Measurements from ENCODE around the gene ADAMTS17. TPM values are rescaled to one million over a fixed set of nuclear protein-coding genes. Genes with fewer than 3 reads are reported as not detected.

ADAMTS17 gene
- total RNA-seq, 2 experiments from 2014 or later = 0.81 to 1.0 TPM

- Mint-ChIP-seq H3K27ac (no peak overlapping the region), H3K4me1 (ENCODE audit: low read depth) (no peaks in the 10 kb centered on the region), H3K9me3 (peaks cover 4% of the 10 kb centered on the region), H3K4me3 (no peak overlapping the region), H3K27me3 (ENCODE audit: low read depth) (no peaks in the 10 kb centered on the region), H3K36me3 (ENCODE audit: low read depth) (peaks cover 22% of the 10 kb centered on the region)
- CTCF ChIA-PET = no interaction called here
- intact Hi-C loops (cut with micrococcal nuclease) = no loop called here
- DNase-seq = no peak
These were observed 298.1 kb downstream of the ADAMTS17 start for GRCh38 chr15:100043692-100044091.

- CTCF ChIA-PET = no interaction called here
- H3K27ac Mint-ChIP-seq = no peak overlapping the region
- DNase-seq = no peak
- H3K36me3 Mint-ChIP-seq (ENCODE audit: low read depth) = peaks cover 20% of the 10 kb centered on the region
- intact Hi-C loops (cut with micrococcal nuclease) = no loop called here
- no peak overlapping the region for H3K4me3 Mint-ChIP-seq
- H3K4me1 Mint-ChIP-seq (ENCODE audit: low read depth) = no peaks in the 10 kb centered on the region
- no peaks in the 10 kb centered on the region for H3K27me3 Mint-ChIP-seq (ENCODE audit: low read depth)
- peaks cover 4% of the 10 kb centered on the region for H3K9me3 Mint-ChIP-seq
These were observed 298.6 kb downstream of the ADAMTS17 start for GRCh38 chr15:100043068-100043641.

GRCh38 chr15:100042558-100042957, 299.2 kb downstream of the ADAMTS17 start:
- H3K9me3 Mint-ChIP-seq = peaks cover 4% of the 10 kb centered on the region
- DNase-seq = no peak
- no peak overlapping the region for H3K4me3 Mint-ChIP-seq
- H3K27ac Mint-ChIP-seq = no peak overlapping the region
- CTCF ChIA-PET = no interaction called here
- no peaks in the 10 kb centered on the region for H3K27me3 Mint-ChIP-seq (ENCODE audit: low read depth)
- H3K4me1 Mint-ChIP-seq (ENCODE audit: low read depth) = no peaks in the 10 kb centered on the region
- intact Hi-C loops (cut with micrococcal nuclease) = no loop called here
- H3K36me3 Mint-ChIP-seq (ENCODE audit: low read depth) = peaks cover 14% of the 10 kb centered on the region

GRCh38 chr15:100041127-100041828, 300.5 kb downstream of the ADAMTS17 start:
- no peak for DNase-seq
- no peak overlapping the region for H3K4me3 Mint-ChIP-seq
- H3K9me3 Mint-ChIP-seq = no peaks in the 10 kb centered on the region
- H3K4me1 Mint-ChIP-seq (ENCODE audit: low read depth) = no peaks in the 10 kb centered on the region
- CTCF ChIA-PET = no interaction called here
- H3K36me3 Mint-ChIP-seq (ENCODE audit: low read depth) = peaks cover 7% of the 10 kb centered on the region
- intact Hi-C loops (cut with micrococcal nuclease) = no loop called here
- no peaks in the 10 kb centered on the region for H3K27me3 Mint-ChIP-seq (ENCODE audit: low read depth)
- no peak overlapping the region for H3K27ac Mint-ChIP-seq

DNA sequence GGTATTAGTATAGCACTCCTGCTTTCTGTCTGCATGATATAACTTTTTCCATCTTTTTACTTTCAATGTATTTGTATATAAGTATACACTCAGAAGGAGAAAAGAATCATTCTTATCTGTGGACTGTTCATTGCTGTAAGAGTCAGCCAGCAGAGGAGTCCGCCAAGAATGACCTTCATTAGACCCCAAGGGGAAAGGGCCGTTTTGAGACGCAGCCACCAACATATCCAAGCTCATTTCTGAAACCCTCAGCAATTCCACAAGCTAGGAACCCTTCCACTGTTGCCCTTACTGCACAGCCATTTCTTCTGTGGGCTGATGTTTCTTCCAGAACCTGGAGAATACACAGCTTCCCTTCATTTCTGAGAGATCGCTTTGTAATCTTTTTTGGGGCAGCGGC, 301.8 kb downstream of the ADAMTS17 start:
- Mint-ChIP-seq H3K4me1 (ENCODE audit: low read depth) (no peaks in the 10 kb centered on the region), H3K9me3 (no peaks in the 10 kb centered on the region), H3K4me3 (no peak overlapping the region), H3K36me3 (ENCODE audit: low read depth) (peaks cover 7% of the 10 kb centered on the region), H3K27ac (no peak overlapping the region), H3K27me3 (ENCODE audit: low read depth) (no peaks in the 10 kb centered on the region)
- intact Hi-C loops (cut with micrococcal nuclease) = no loop called here
- CTCF ChIA-PET = interaction anchor here (0.8 kb wide), 1 partner anchor 435 kb away, joined by 5 read pairs; no protein-coding TSS in a partner anchor
- DNase-seq = no peak

DNA sequence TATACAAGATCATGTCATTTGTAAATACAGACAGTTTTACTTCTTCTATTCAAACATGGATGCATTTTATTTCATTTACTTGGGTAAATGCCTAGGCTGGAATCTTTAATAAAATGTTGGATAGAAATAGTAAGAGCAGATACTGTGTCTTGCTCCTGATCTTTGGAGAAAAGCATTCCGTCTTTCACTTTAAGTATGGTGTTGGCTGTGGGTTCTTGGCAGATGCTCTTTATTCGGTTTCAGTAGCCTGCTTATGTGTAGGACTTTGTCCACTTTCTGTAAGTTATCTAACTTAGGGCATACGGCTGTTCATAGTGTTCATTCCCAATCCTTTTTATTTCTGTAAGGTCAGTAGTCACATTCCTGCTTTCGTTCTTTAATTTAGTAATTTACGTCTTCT, 303.0 kb downstream of the ADAMTS17 start:
- H3K9me3 Mint-ChIP-seq = no peaks in the 10 kb centered on the region
- intact Hi-C loops (cut with micrococcal nuclease) = no loop called here
- H3K36me3 Mint-ChIP-seq (ENCODE audit: low read depth) = peaks cover 4% of the 10 kb centered on the region
- H3K27me3 Mint-ChIP-seq (ENCODE audit: low read depth) = no peaks in the 10 kb centered on the region
- CTCF ChIA-PET = no interaction called here
- H3K27ac Mint-ChIP-seq = no peak overlapping the region
- no peak for DNase-seq
- no peaks in the 10 kb centered on the region for H3K4me1 Mint-ChIP-seq (ENCODE audit: low read depth)
- H3K4me3 Mint-ChIP-seq = no peak overlapping the region

- Mint-ChIP-seq H3K9me3 (no peaks in the 10 kb centered on the region), H3K36me3 (ENCODE audit: low read depth) (peaks cover 1% of the 10 kb centered on the region), H3K27ac (no peak overlapping the region), H3K4me3 (no peak overlapping the region), H3K4me1 (ENCODE audit: low read depth) (no peaks in the 10 kb centered on the region), H3K27me3 (ENCODE audit: low read depth) (no peaks in the 10 kb centered on the region)
- intact Hi-C loops (cut with micrococcal nuclease) = no loop called here
- no peak for DNase-seq
- CTCF ChIA-PET = no interaction called here
These were observed 303.9 kb downstream of the ADAMTS17 start for GRCh38 chr15:100037901-100038300.

DNA sequence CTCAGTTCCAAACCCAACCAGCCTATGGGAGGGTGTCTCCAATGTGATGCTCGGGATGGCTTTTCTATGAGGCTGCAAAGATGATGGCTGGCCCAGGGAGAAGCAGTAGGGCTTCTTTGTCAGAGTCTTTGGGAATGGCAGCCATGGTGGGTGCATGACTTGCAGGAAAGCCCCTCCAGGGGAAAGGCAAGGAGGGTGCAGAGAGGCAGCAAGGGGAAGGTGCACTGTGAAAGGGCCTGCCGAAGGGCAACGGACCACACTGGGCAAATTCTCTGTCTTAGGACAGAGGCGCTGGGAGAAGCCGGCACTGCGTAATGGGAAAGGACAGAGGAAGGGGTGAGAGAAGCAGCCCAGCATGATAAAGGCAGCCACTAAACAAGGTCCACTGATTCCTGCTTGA, 305.8 kb downstream of the ADAMTS17 start:
- no peaks in the 10 kb centered on the region for H3K27me3 Mint-ChIP-seq (ENCODE audit: low read depth)
- peaks cover 2% of the 10 kb centered on the region for H3K36me3 Mint-ChIP-seq (ENCODE audit: low read depth)
- CTCF ChIA-PET = no interaction called here
- no peaks in the 10 kb centered on the region for H3K4me1 Mint-ChIP-seq (ENCODE audit: low read depth)
- H3K27ac Mint-ChIP-seq = no peak overlapping the region
- H3K4me3 Mint-ChIP-seq = no peak overlapping the region
- H3K9me3 Mint-ChIP-seq = no peaks in the 10 kb centered on the region
- DNase-seq = no peak
- intact Hi-C loops (cut with micrococcal nuclease) = no loop called here

DNA sequence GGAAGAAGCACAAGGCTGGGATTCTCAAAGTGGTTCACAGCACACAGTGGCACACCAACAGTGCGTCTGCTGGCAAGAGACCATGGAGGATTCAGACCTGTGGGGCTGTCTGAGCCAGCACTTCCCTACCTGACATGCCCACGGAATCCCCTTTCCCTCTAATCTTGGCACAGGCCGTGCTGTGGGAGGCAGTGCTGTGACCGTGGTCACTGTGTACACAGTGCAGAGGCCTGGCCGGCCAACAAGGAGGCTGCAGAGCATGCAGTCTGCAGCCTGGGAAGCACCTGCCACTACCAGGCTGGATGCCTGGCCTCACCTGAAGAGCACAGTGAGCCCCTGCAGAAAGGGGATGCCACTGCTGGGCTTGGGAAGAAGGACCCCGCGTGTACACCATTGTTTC, 307.6 kb downstream of the ADAMTS17 start:
- Mint-ChIP-seq H3K36me3 (ENCODE audit: low read depth) (peaks cover 9% of the 10 kb centered on the region), H3K4me3 (no peak overlapping the region), H3K9me3 (peaks cover under 1% of the 10 kb centered on the region), H3K4me1 (ENCODE audit: low read depth) (no peaks in the 10 kb centered on the region), H3K27me3 (ENCODE audit: low read depth) (no peaks in the 10 kb centered on the region), H3K27ac (no peak overlapping the region)
- intact Hi-C loops (cut with micrococcal nuclease) = no loop called here
- no peak for DNase-seq
- CTCF ChIA-PET = interaction anchor here (0.6 kb wide), 1 partner anchor 11 kb away, joined by 4 read pairs; no protein-coding TSS in a partner anchor

DNA sequence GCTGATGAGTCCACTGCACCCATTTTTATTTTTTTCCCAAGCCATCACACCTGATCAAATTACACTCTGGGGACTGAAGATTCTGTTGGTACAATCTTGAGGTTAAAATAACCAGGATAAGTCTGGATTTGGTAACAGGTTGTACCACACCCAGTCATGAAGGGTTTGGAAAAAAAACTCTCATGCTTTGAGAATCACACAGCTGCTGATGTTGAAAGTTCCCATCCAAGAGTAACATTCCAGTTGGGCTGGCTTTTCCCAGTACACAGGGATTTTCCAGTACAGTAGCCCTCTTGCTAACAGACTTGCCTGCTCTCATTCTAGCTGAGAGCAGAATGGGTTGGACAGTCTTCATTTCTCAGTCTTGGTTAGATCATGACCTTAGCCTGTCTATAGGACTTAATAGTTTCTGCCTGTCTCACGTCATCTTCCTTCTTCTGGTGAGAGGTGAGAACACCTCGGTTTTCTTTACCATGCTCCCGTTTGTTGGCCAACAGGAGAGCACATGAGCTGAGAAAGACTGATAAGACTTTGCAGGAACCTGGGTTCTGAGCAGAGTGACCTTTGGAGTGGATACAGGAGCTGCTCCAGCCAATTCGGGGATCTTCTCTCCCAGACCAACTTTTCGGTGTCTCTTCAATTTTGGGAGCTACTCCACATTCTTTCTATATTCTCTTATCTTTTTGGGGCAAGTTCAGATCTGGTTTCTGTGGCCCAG, 308.5 kb downstream of the ADAMTS17 start:
- H3K4me1 Mint-ChIP-seq (ENCODE audit: low read depth) = no peaks in the 10 kb centered on the region
- H3K4me3 Mint-ChIP-seq = no peak overlapping the region
- no peaks in the 10 kb centered on the region for H3K27me3 Mint-ChIP-seq (ENCODE audit: low read depth)
- H3K36me3 Mint-ChIP-seq (ENCODE audit: low read depth) = peaks cover 16% of the 10 kb centered on the region
- H3K27ac Mint-ChIP-seq = no peak overlapping the region
- H3K9me3 Mint-ChIP-seq = peaks cover 9% of the 10 kb centered on the region
- DNase-seq = no peak
- intact Hi-C loops (cut with micrococcal nuclease) = no loop called here
- CTCF ChIA-PET = no interaction called here

DNA sequence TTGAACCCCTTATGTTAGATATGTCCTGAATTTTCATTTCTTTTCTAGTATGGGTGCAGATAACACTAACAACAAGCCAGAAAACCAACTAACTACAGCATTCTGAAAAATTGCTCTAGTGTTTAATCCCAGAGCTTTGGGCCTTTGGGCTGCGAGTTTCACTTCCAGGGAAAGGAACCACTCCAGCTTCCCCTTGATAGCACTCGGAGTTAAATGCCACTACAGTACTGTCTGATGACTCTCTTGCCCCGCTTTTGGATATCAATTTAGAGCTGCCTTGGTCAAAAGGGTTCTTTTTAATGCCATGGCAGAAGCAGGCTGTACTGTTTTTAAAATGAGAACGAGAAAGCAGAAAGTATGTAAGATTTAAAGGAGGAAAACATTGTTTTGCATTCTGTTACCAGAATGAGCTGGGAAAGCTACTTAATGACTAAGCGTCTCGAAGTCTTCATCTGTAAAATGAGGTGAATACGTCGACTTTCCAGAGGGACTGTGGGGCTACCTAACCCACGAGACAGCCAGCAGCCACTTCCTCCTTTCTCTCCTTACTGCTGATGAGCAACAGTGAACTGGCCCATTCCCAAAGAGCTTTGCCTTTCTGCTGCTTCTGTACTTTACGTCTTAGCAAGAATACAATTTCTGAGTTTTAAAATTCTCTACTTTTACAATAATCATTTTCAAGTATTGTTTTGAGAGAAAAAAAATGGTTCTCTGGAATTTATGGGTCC, 309.3 kb downstream of the ADAMTS17 start:
- H3K27ac Mint-ChIP-seq = no peak overlapping the region
- CTCF ChIA-PET = no interaction called here
- no peaks in the 10 kb centered on the region for H3K27me3 Mint-ChIP-seq (ENCODE audit: low read depth)
- no peak for DNase-seq
- H3K36me3 Mint-ChIP-seq (ENCODE audit: low read depth) = peaks cover 23% of the 10 kb centered on the region
- intact Hi-C loops (cut with micrococcal nuclease) = no loop called here
- H3K9me3 Mint-ChIP-seq = peaks cover 16% of the 10 kb centered on the region
- no peaks in the 10 kb centered on the region for H3K4me1 Mint-ChIP-seq (ENCODE audit: low read depth)
- H3K4me3 Mint-ChIP-seq = no peak overlapping the region

DNA sequence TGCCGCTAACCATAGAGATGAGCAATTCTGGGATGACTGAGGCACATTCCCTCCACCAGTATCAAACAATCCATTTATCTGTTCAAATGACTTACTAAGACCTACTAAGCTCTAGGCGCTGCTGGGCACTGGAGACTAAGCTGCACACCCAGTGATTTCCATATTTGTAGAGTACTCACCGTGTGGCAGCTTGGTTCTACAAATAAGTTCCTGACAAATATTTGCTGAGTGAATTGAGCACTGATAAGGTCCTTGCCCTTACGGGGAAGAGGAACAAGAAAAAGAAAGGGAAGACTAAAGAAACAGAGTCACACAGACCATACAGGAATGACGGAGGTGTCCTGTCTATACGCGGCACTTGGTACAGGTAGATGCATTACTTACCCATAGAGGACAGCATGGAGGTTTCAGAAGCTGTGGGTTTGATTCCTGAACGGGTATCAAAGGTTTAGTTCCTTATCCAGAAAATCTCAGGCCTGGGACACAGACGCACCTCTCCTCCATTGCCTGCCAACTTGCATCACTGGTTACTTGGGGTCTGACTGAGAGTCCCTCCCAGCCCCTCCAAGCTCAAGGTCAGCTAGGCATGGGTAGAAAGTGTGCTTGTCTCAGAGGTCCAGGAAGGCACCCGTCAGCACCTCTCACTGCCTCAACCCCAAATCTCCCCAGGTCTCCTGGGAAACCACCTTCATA, 310.0 kb downstream of the ADAMTS17 start:
- Mint-ChIP-seq H3K9me3 (peaks cover 22% of the 10 kb centered on the region), H3K36me3 (ENCODE audit: low read depth) (peaks cover 27% of the 10 kb centered on the region), H3K4me3 (no peak overlapping the region), H3K4me1 (ENCODE audit: low read depth) (no peaks in the 10 kb centered on the region), H3K27ac (no peak overlapping the region), H3K27me3 (ENCODE audit: low read depth) (no peaks in the 10 kb centered on the region)
- CTCF ChIA-PET = no interaction called here
- no peak for DNase-seq
- intact Hi-C loops (cut with micrococcal nuclease) = no loop called here

Data from activated naive CD4-positive, alpha-beta T cell treated with anti-CD3 and anti-CD28 coated beads for 36 hours (primary cell).